Nephron (organoid): ENCODE measurements around the gene TNIK.
A peak's percentile ranks its signal among the peaks of the same experiment; 100 is the strongest.
"Not testable (repeated sequence)": the region's sequence is repeated elsewhere in the genome, so short reads cannot be mapped to it uniquely, and the experiment has no call there.

Experiments used
- H3K27ac Mint-ChIP-seq, 3 experiments: 2 replicates each; pipeline ENCODE4 v1.8.0; 2020; ENCODE audit warnings: mixed read lengths in 3 of 3, mild to moderate bottlenecking in 2 of 3, moderate library complexity in 1 of 3
- H3K27me3 Mint-ChIP-seq: 2 replicates; pipeline ENCODE4 v1.8.0; 2021; ENCODE audit warnings: low read depth, mild to moderate bottlenecking, moderate library complexity, mixed read lengths
- H3K36me3 Mint-ChIP-seq: 2 replicates; pipeline ENCODE4 v1.8.0; 2020; ENCODE audit warnings: low read depth, mixed read lengths
- H3K4me1 Mint-ChIP-seq: 2 replicates; pipeline ENCODE4 v1.8.0; 2020; ENCODE audit warnings: mixed read lengths
- H3K4me3 Mint-ChIP-seq, 3 experiments: 2 replicates each; pipeline ENCODE4 v1.8.0; 2020; ENCODE audit warnings: mild to moderate bottlenecking in 3 of 3, mixed read lengths in 3 of 3, moderate library complexity in 2 of 3
- H3K9me3 Mint-ChIP-seq: 2 replicates; pipeline ENCODE4 v1.8.0; 2020; ENCODE audit warnings: mixed read lengths
- TF ChIP-seq, protein P1 (sequence below), 3 experiments: fragments of 200-600 bp; sonication (generic); IDR thresholded peaks; one replicate each; pipeline ENCODE4 v1.5.0; 2021; ENCODE audit warnings: antibody characterized with exemption in 3 of 3; ENCODE audit not compliant: unreplicated experiment in 3 of 3

Gene TNIK

DNA sequence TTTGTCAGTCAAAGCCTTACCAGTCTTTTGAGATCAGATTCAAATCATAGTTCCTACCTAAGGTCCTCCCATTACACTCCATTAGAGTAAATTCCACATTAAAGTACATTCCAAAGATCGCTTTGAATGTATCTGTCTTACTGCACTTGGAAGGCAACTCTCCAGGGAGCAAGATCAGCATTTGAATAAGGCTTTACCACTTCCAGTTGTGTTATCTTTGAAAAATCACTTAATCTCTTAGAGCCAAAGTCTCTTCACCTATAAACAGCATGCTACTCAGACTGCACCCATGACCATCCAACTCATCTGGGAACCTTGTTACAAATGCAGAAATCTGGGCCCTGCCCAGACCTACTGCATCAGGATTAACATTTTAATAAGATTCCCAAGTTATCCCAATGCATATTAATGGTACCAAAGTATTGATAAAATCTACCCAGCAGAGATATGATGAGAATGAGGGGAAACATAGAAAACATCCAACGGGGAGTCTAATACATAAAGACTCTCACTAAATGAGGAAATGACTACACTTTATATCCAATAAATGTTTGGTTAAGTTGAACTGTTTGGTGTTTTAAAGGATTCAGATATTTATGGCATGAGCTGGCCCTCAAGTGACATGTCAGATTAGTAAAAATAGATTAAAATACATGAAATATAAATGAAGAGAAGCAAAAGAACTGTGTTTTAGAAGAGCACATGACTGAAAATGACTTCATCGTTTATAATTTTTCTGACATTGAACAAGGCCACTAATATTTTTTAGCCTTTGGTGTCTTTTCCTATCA lies 75.9 kb downstream of the TNIK start:
- Mint-ChIP-seq H3K4me3 (peak overlapping the region in 1 of 3 experiments; percentile 3), H3K27ac (peak overlapping the region; percentile 28 to 68 (median 59)), H3K27me3 (no peaks in the 10 kb centered on the region), H3K4me1 (peaks cover 71% of the 10 kb centered on the region), H3K36me3 (no peaks in the 10 kb centered on the region), H3K9me3 (no peaks in the 10 kb centered on the region)
- TF ChIP-seq, protein P1, sequence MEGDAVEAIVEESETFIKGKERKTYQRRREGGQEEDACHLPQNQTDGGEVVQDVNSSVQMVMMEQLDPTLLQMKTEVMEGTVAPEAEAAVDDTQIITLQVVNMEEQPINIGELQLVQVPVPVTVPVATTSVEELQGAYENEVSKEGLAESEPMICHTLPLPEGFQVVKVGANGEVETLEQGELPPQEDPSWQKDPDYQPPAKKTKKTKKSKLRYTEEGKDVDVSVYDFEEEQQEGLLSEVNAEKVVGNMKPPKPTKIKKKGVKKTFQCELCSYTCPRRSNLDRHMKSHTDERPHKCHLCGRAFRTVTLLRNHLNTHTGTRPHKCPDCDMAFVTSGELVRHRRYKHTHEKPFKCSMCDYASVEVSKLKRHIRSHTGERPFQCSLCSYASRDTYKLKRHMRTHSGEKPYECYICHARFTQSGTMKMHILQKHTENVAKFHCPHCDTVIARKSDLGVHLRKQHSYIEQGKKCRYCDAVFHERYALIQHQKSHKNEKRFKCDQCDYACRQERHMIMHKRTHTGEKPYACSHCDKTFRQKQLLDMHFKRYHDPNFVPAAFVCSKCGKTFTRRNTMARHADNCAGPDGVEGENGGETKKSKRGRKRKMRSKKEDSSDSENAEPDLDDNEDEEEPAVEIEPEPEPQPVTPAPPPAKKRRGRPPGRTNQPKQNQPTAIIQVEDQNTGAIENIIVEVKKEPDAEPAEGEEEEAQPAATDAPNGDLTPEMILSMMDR (IDR thresholded peaks at IDR 0.05; ENCODE audit: unreplicated experiment in 3 of 3), result no peak

DNA sequence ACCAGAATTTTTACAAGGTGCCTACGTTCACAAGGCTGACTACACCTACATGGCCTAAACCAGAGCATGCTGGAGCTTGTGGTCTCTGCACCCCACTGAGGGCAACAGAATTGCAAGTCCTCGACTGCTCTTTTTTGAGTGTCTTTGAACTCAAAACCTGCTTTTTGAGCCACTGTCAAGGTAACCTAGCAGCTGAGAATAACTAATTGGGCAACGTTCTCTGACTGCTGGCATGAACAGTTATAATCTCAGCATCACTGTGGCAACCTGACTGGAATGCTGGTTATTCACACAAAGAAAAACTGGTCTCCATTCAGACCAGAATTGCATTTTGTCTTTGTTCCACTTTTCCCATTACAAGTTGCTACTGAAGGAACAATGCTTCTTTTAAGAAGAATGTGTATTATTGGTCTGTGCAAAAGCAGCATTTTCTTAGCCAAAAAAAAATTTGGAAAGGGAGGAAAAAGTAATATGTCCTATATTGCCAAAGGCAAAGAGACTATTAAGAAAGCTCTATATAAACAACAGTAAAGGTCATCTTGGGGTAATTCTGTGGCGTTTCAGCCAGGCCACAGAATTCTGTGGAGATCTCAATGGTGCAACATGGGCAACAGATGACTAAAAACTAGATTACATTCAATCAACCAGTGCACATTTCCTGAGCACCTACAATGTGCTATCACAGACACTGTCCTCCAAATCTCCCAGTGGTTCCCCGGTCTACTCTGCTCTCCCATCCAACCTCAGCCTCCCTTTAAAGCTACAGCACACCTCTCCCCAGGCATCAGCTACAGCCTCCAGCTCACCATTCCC lies 76.8 kb downstream of the TNIK start:
- H3K4me1 Mint-ChIP-seq, result peaks cover 68% of the 10 kb centered on the region
- TF ChIP-seq, protein P1 (IDR thresholded peaks at IDR 0.05; ENCODE audit: unreplicated experiment in 3 of 3), result no peak
- no peak overlapping the region for H3K4me3 Mint-ChIP-seq
- H3K27me3 Mint-ChIP-seq, result no peaks in the 10 kb centered on the region
- H3K36me3 Mint-ChIP-seq, result no peaks in the 10 kb centered on the region
- H3K9me3 Mint-ChIP-seq, result no peaks in the 10 kb centered on the region
- peak overlapping the region; percentile 28 to 68 (median 59) for H3K27ac Mint-ChIP-seq

DNA sequence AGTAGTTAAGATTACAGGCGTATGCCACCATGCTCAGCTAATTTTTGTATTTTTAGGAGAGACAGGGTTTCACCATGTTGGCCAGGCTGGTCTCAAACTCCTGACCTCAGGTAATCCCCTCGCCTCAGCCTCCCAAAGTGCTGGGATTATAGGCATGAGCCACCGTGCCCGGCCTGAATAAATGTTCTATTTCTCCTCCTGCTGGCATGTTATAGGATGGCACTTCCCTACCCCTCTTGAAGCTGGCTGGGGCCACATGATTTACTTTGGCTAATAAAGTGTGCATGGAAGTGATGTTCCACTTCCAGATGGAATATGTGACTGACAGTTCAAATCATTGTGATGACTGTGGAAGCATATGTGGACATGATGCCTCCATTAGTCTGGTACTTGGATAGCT lies 77.9 kb downstream of the TNIK start:
- Mint-ChIP-seq H3K4me1 (peaks cover 71% of the 10 kb centered on the region), H3K27ac (peak overlapping the region; percentile 39 to 69 (median 59))
- not testable (repeated sequence) for H3K4me3 Mint-ChIP-seq, H3K36me3 Mint-ChIP-seq, H3K27me3 Mint-ChIP-seq, H3K9me3 Mint-ChIP-seq

DNA sequence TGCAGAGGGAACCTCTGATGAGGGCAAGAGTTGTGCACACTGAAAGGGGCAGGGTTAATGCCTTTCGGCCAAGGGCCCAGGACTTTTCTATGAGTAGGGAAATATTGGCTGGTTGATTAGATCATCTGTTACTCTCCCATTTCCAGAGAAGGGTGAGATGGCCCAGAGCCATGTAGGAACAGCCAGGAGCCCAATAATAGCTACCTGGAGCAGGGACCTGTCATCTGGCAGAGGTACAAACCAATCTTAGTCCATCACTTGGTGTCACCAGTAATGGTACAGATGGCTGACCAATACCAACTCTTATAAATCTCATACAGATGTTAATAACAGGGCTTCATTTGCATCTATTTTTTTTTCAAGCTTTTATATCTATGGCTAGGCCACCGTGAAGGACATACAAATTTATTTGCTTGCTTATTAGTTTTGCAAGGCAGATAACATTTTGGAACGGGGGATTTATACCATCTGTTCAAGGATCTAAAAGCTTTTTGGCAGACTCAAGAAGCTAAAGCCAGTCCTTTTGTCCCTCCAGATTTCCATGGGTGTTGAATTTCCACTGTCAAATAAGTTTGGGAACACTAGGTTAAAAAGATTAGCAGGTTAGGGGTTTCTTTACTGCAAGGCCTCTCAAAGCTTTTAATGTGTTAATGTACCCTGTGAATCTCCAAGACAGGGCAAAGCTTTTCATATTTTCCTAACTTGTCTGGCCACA lies 79.3 kb downstream of the TNIK start:
- peaks cover 72% of the 10 kb centered on the region for H3K4me1 Mint-ChIP-seq
- H3K9me3 Mint-ChIP-seq, result no peaks in the 10 kb centered on the region
- no peaks in the 10 kb centered on the region for H3K36me3 Mint-ChIP-seq
- TF ChIP-seq, protein P1 (IDR thresholded peaks at IDR 0.05; ENCODE audit: unreplicated experiment in 3 of 3), result no peak
- H3K4me3 Mint-ChIP-seq, result no peak overlapping the region
- H3K27me3 Mint-ChIP-seq, result no peaks in the 10 kb centered on the region
- peak overlapping the region; percentile 55 to 85 (median 71) for H3K27ac Mint-ChIP-seq

DNA sequence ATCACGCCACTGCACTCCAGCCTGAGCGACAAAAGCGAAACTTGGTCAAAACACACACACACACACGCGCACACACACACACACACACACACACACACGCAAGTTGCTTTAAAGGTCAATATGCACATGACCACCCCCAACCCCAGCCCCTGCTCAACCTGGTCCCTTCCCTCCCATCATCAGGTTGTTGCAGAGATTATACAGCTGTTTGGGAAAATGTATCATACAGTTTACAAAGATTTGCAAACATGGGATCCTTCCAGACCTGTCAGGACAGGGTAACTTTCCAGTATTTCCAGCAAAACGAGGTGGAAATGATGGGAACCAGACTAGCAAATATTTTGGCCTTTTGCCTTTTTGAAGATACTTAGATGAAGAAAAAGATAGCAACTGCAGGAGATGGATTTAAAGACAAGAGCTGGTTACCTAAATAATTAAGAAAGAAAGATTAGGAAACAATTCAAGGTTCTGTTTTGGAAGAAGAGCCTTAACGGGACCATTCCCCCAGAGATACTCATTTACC lies 80.2 kb downstream of the TNIK start:
- TF ChIP-seq, protein P1 (IDR thresholded peaks at IDR 0.05; ENCODE audit: unreplicated experiment in 3 of 3), result no peak
- H3K9me3 Mint-ChIP-seq, result no peaks in the 10 kb centered on the region
- peaks cover 68% of the 10 kb centered on the region for H3K4me1 Mint-ChIP-seq
- peak overlapping the region; percentile 16 to 71 (median 29) for H3K27ac Mint-ChIP-seq
- no peak overlapping the region for H3K4me3 Mint-ChIP-seq
- H3K27me3 Mint-ChIP-seq, result no peaks in the 10 kb centered on the region
- H3K36me3 Mint-ChIP-seq, result no peaks in the 10 kb centered on the region

GRCh38 chr3:171379281-171379680 lies 80.9 kb downstream of the TNIK start:
- Mint-ChIP-seq H3K36me3 (no peaks in the 10 kb centered on the region), H3K27ac (peak overlapping the region; percentile 67 to 72 (median 71)), H3K4me1 (peaks cover 60% of the 10 kb centered on the region), H3K4me3 (peak overlapping the region in 1 of 3 experiments; percentile 52), H3K27me3 (no peaks in the 10 kb centered on the region), H3K9me3 (no peaks in the 10 kb centered on the region)
- TF ChIP-seq, protein P1 (IDR thresholded peaks at IDR 0.05; ENCODE audit: unreplicated experiment in 3 of 3), result no peak
